Measurements from ENCODE around the gene MYL3. TPM values are rescaled to one million over a fixed set of nuclear protein-coding genes. Genes with fewer than 3 reads are reported as not detected.

MYL3 gene
- polyA plus RNA-seq, 1 donor from 2014 or later = 2.1 TPM

DNA sequence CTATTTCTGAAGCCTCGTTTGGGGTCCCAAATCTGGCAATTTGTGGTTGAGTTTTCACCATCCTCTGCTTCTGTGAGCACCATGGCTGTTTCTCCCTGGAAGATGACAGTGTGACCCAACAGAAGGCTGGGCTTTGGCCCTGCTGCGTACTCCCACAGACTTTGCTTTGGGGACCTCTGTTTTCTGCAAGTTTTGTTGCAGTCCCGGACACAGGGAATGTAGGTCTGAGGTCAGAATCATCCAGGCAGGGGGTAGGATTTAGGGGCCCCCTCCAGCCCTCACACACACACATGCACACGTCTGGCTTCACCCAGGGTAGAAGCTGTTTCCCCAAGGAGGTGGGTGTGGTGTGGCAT lies 20.6 kb upstream of the MYL3 start:
- Histone ChIP-seq H3K4me2 (ENCODE audit: low read length) (no peak overlapping the region), H3K79me2 (replicated peaks; ENCODE audit: insufficient read depth, low read length) (no peaks in the 10 kb centered on the region), H3K27ac (ENCODE audit: low read length) (no peak overlapping the region), H3F3A (ENCODE audit: insufficient read depth, low read length, poor library complexity, severe bottlenecking) (no peaks in the 10 kb centered on the region), H3K4me3 (ENCODE audit: low read length) (peak overlapping the region; percentile 60), H2AFZ (ENCODE audit: low read depth, low read length) (no peak overlapping the region), H3K9me3 (ENCODE audit: low read length) (no peaks in the 10 kb centered on the region), H3K36me3 (ENCODE audit: insufficient read depth, low read length) (no peaks in the 10 kb centered on the region), H3K9ac (ENCODE audit: low read length) (no peak overlapping the region), H3K27me3 (ENCODE audit: insufficient read depth, low read depth, low read length) (peaks cover 45% of the 10 kb centered on the region), H3K9me2 (ENCODE audit: insufficient read depth, low read length) (no peaks in the 10 kb centered on the region), H4K20me1 (ENCODE audit: insufficient read depth) (no peaks in the 10 kb centered on the region)
- no peak for TF ChIP-seq SMC3 (conservative IDR thresholded peaks at IDR 0.05; ENCODE audit: poor library complexity)
- TF ChIP-seq RAD21 (conservative IDR thresholded peaks at IDR 0.05) = no peak
- TF ChIP-seq POLR2AphosphoS5 (IDR thresholded peaks at IDR 0.05) = no peak
- no peak for TF ChIP-seq TAF1 (IDR thresholded peaks at IDR 0.05; ENCODE audit: low read depth)
- TF ChIP-seq EP300 (conservative IDR thresholded peaks at IDR 0.05; ENCODE audit: poor library complexity, severe bottlenecking) = no peak
- TF ChIP-seq, protein P1, sequence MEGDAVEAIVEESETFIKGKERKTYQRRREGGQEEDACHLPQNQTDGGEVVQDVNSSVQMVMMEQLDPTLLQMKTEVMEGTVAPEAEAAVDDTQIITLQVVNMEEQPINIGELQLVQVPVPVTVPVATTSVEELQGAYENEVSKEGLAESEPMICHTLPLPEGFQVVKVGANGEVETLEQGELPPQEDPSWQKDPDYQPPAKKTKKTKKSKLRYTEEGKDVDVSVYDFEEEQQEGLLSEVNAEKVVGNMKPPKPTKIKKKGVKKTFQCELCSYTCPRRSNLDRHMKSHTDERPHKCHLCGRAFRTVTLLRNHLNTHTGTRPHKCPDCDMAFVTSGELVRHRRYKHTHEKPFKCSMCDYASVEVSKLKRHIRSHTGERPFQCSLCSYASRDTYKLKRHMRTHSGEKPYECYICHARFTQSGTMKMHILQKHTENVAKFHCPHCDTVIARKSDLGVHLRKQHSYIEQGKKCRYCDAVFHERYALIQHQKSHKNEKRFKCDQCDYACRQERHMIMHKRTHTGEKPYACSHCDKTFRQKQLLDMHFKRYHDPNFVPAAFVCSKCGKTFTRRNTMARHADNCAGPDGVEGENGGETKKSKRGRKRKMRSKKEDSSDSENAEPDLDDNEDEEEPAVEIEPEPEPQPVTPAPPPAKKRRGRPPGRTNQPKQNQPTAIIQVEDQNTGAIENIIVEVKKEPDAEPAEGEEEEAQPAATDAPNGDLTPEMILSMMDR (IDR thresholded peaks at IDR 0.05; ENCODE audit: poor library complexity, severe bottlenecking) = no peak

DNA sequence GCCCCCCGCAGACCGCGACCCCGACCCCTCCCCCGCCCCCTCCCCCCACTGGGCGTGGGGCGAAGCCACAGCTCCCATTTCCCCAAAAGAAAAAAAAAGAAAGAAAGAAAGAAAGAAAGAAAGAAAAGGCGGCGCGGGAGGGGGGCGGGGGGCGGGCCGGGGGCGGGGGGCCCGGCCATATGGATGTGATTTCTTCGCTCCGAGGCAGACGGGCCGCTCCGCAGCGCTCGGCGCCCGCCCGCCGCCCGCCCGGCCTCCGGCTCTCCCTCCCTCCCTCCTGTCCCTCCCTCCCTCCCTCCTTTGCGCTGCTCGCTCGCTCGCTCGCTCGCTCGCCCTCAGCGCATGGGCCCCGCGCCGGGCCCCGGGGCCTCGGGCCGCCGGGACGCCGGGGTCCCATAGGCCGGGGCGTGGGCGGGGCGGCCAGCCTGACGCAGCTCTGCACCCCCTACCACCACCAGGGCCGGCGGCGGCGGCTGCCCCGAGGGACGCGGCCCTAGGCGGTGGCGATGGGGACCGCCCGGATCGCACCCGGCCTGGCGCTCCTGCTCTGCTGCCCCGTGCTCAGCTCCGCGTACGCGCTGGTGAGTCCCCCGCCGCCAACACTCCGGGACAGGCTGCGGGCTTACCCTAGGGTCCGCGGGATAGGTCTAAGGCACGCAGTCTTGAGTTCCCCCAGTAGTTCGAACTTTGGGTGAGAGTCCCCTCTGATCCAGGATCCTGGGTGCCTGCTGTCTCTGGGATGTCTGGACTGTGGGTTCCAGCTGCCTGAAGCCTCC lies 20.0 kb upstream of the MYL3 start:
- H3K9me3 ChIP-seq (ENCODE audit: low read length) = no peaks in the 10 kb centered on the region
- H3K9me2 ChIP-seq (ENCODE audit: insufficient read depth, low read length) = no peaks in the 10 kb centered on the region
- peak overlapping the region; percentile 70 for H3K4me3 ChIP-seq (ENCODE audit: low read length)
- no peaks in the 10 kb centered on the region for H3K36me3 ChIP-seq (ENCODE audit: insufficient read depth, low read length)
- no peak overlapping the region for H3K9ac ChIP-seq (ENCODE audit: low read length)
- H3K27me3 ChIP-seq (ENCODE audit: insufficient read depth, low read depth, low read length) = peaks cover 45% of the 10 kb centered on the region
- no peaks in the 10 kb centered on the region for H3F3A ChIP-seq (ENCODE audit: insufficient read depth, low read length, poor library complexity, severe bottlenecking)
- no peak overlapping the region for H3K27ac ChIP-seq (ENCODE audit: low read length)
- H3K4me2 ChIP-seq (ENCODE audit: low read length) = no peak overlapping the region
- TF ChIP-seq POLR2AphosphoS5 (IDR thresholded peaks at IDR 0.05) (no peak), EZH2 (IDR thresholded peaks at IDR 0.05; ENCODE audit: borderline replicate concordance, insufficient read depth, low read length, poor library complexity, severe bottlenecking) (peak; percentile 58)
- no peak overlapping the region for H2AFZ ChIP-seq (ENCODE audit: low read depth, low read length)
- no peaks in the 10 kb centered on the region for H4K20me1 ChIP-seq (ENCODE audit: insufficient read depth)
- no peaks in the 10 kb centered on the region for H3K79me2 ChIP-seq (replicated peaks; ENCODE audit: insufficient read depth, low read length)

DNA sequence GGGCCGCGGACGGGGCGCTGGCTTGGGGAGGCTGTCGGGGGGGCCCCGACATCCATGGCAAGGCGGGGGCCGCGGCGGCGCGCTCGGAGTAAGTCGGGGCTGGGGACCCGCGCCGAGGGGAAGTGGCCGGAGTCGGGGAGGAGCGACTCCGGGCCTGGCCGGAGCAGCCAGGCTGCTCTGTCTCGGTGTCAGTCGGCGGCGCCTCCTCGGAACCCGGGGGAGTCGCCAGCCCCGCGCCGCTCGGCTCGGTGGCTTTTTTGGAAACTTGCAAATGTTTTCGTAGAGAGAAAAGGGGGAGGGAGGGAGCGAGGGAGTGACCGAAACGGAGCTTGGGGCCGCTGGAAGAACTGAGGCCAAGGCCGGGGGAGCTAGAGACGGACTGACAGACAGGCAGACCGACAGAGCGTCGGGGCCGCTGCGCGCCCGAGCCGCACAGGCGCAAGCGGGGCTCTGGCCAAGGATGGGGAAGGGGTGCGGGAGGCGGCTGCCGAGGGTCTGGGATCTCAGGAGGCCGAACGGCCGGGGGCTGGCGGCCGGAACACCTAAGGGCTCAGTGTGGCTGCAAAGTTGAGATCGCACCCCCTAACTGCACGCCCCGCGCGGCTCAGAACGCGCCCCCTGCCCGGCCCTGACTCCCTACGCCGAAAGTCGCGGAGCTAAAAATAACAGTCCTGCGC lies 19.3 kb upstream of the MYL3 start:
- Histone ChIP-seq H3F3A (ENCODE audit: insufficient read depth, low read length, poor library complexity, severe bottlenecking) (no peaks in the 10 kb centered on the region), H4K20me1 (ENCODE audit: insufficient read depth) (no peaks in the 10 kb centered on the region), H3K27ac (ENCODE audit: low read length) (no peak overlapping the region), H3K9me3 (ENCODE audit: low read length) (no peaks in the 10 kb centered on the region), H3K36me3 (ENCODE audit: insufficient read depth, low read length) (no peaks in the 10 kb centered on the region), H3K27me3 (ENCODE audit: insufficient read depth, low read depth, low read length) (peaks cover 45% of the 10 kb centered on the region), H2AFZ (ENCODE audit: low read depth, low read length) (no peak overlapping the region), H3K79me2 (replicated peaks; ENCODE audit: insufficient read depth, low read length) (no peaks in the 10 kb centered on the region), H3K9me2 (ENCODE audit: insufficient read depth, low read length) (no peaks in the 10 kb centered on the region), H3K9ac (ENCODE audit: low read length) (peak overlapping the region; percentile 16), H3K4me2 (ENCODE audit: low read length) (peak overlapping the region; percentile 55), H3K4me3 (ENCODE audit: low read length) (peak overlapping the region; percentile 70)
- no peak for TF ChIP-seq POLR2AphosphoS5 (IDR thresholded peaks at IDR 0.05)
- TF ChIP-seq, protein P1 (IDR thresholded peaks at IDR 0.05; ENCODE audit: poor library complexity, severe bottlenecking) = no peak
- TF ChIP-seq RAD21 (conservative IDR thresholded peaks at IDR 0.05) = no peak
- no peak for TF ChIP-seq EP300 (conservative IDR thresholded peaks at IDR 0.05; ENCODE audit: poor library complexity, severe bottlenecking)
- TF ChIP-seq TAF1 (IDR thresholded peaks at IDR 0.05; ENCODE audit: low read depth) = no peak
- no peak for TF ChIP-seq EZH2 (IDR thresholded peaks at IDR 0.05; ENCODE audit: borderline replicate concordance, insufficient read depth, low read length, poor library complexity, severe bottlenecking)
- no peak for TF ChIP-seq MXI1 (conservative IDR thresholded peaks at IDR 0.05; ENCODE audit: poor library complexity, severe bottlenecking)
- TF ChIP-seq, protein P2, sequence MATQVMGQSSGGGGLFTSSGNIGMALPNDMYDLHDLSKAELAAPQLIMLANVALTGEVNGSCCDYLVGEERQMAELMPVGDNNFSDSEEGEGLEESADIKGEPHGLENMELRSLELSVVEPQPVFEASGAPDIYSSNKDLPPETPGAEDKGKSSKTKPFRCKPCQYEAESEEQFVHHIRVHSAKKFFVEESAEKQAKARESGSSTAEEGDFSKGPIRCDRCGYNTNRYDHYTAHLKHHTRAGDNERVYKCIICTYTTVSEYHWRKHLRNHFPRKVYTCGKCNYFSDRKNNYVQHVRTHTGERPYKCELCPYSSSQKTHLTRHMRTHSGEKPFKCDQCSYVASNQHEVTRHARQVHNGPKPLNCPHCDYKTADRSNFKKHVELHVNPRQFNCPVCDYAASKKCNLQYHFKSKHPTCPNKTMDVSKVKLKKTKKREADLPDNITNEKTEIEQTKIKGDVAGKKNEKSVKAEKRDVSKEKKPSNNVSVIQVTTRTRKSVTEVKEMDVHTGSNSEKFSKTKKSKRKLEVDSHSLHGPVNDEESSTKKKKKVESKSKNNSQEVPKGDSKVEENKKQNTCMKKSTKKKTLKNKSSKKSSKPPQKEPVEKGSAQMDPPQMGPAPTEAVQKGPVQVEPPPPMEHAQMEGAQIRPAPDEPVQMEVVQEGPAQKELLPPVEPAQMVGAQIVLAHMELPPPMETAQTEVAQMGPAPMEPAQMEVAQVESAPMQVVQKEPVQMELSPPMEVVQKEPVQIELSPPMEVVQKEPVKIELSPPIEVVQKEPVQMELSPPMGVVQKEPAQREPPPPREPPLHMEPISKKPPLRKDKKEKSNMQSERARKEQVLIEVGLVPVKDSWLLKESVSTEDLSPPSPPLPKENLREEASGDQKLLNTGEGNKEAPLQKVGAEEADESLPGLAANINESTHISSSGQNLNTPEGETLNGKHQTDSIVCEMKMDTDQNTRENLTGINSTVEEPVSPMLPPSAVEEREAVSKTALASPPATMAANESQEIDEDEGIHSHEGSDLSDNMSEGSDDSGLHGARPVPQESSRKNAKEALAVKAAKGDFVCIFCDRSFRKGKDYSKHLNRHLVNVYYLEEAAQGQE (IDR thresholded peaks at IDR 0.05; ENCODE audit: borderline replicate concordance) = no peak
- no peak for TF ChIP-seq SMC3 (conservative IDR thresholded peaks at IDR 0.05; ENCODE audit: poor library complexity)

All from neural cell (in vitro differentiated cells).